HG02938 (cell line): ENCODE data around the gene SNRPD2.

Experiments used
- ATAC-seq: cut with Tn5 transposase; IDR thresholded peaks from one replicate; pipeline ENCODE4 v1.9.1; 2021; ENCODE audit warnings: mild to moderate bottlenecking, moderate library complexity; ENCODE audit not compliant: unreplicated experiment

The SNRPD2 gene

GRCh38 chr19:45660636-45661035, 31.1 kb downstream of the SNRPD2 start:
- no peak for ATAC-seq

- no peak for ATAC-seq
Observed at GRCh38 chr19:45659096-45659729, 32.5 kb downstream of the SNRPD2 start.

- ATAC-seq = no peak
Observed at GRCh38 chr19:45657520-45658167, 34.1 kb downstream of the SNRPD2 start.

GRCh38 chr19:45655073-45655472, 36.7 kb downstream of the SNRPD2 start:
- no peak for ATAC-seq

- no peak for ATAC-seq
Observed at GRCh38 chr19:45653634-45654033, 38.1 kb downstream of the SNRPD2 start.

- ATAC-seq = no peak
Observed at GRCh38 chr19:45650722-45651121, 41.0 kb downstream of the SNRPD2 start.

GRCh38 chr19:45646345-45646698, 45.4 kb downstream of the SNRPD2 start:
- ATAC-seq = no peak

GRCh38 chr19:45645631-45646344, 46.0 kb downstream of the SNRPD2 start:
- ATAC-seq = no peak

GRCh38 chr19:45645068-45645630, 46.6 kb downstream of the SNRPD2 start:
- ATAC-seq = no peak

GRCh38 chr19:45643927-45644771, 47.6 kb downstream of the SNRPD2 start:
- ATAC-seq = no peak

- ATAC-seq = no peak
Observed at GRCh38 chr19:45643024-45643926, 48.5 kb downstream of the SNRPD2 start.

GRCh38 chr19:45641274-45642105, 50.3 kb downstream of the SNRPD2 start:
- peak; percentile 36 for ATAC-seq

- no peak for ATAC-seq
Observed at GRCh38 chr19:45640849-45641273, 50.9 kb downstream of the SNRPD2 start.

GRCh38 chr19:45638930-45639729, 52.6 kb downstream of the SNRPD2 start, which contains the start of gene EML2:
Gene EML2 (minus strand): TSS chr19:45639397. CDS start chr19:45639376, 21 bp downstream.
- ATAC-seq = no peak

GRCh38 chr19:45637890-45638667, 53.7 kb downstream of the SNRPD2 start:
- ATAC-seq = no peak
